Endothelial cell (in vitro differentiated cells): ENCODE data around the gene GDF7. TPM values are rescaled to one million over a fixed set of nuclear protein-coding genes. Genes with fewer than 3 reads are reported as not detected.

Source experiments
- DNase-seq: peaks from one replicate; pipeline ENCODE4 v3.0.0; 2021; ENCODE audit warnings: low spot score
- H3K27ac Mint-ChIP-seq: one replicate; pipeline ENCODE4 v1.8.0; 2021; ENCODE audit warnings: mixed read lengths, inconsistent platforms; ENCODE audit not compliant: unreplicated experiment
- H3K27me3 Mint-ChIP-seq: one replicate; pipeline ENCODE4 v1.8.0; 2021; ENCODE audit warnings: mild to moderate bottlenecking, moderate library complexity, mixed read lengths, inconsistent platforms; ENCODE audit not compliant: unreplicated experiment
- H3K36me3 Mint-ChIP-seq: one replicate; pipeline ENCODE4 v1.8.0; 2021; ENCODE audit warnings: mild to moderate bottlenecking, low read depth, mixed read lengths, inconsistent platforms; ENCODE audit not compliant: unreplicated experiment
- H3K4me1 Mint-ChIP-seq: one replicate; pipeline ENCODE4 v1.8.0; 2021; ENCODE audit warnings: mild to moderate bottlenecking, mixed read lengths, inconsistent platforms; ENCODE audit not compliant: unreplicated experiment
- H3K4me3 Mint-ChIP-seq: one replicate; pipeline ENCODE4 v1.8.0; 2021; ENCODE audit warnings: mild to moderate bottlenecking, mixed read lengths, inconsistent platforms; ENCODE audit not compliant: unreplicated experiment
- H3K9me3 Mint-ChIP-seq: one replicate; pipeline ENCODE4 v1.8.0; 2021; ENCODE audit warnings: mixed read lengths, inconsistent platforms; ENCODE audit not compliant: unreplicated experiment
- total RNA-seq: library from RNA; stranded (reverse); fragmentation: NEBNext Ultra II Directional; extraction: Animal tissue kit (Norgen Biotek cat#: 25700); gene quantifications from one replicate; pipeline ENCODE4 v1.2.1, GENCODE V29; 2021; ENCODE audit not compliant: unreplicated experiment
- TF ChIP-seq, protein P1 (sequence below): fragments of 200-600 bp; sonication (generic); IDR thresholded peaks from one replicate; pipeline ENCODE4 v1.5.0; 2021; ENCODE audit warnings: antibody characterized with exemption; ENCODE audit not compliant: unreplicated experiment

GDF7 gene
- total RNA-seq, 1 donor from 2014 or later: 11.2 TPM

DNA sequence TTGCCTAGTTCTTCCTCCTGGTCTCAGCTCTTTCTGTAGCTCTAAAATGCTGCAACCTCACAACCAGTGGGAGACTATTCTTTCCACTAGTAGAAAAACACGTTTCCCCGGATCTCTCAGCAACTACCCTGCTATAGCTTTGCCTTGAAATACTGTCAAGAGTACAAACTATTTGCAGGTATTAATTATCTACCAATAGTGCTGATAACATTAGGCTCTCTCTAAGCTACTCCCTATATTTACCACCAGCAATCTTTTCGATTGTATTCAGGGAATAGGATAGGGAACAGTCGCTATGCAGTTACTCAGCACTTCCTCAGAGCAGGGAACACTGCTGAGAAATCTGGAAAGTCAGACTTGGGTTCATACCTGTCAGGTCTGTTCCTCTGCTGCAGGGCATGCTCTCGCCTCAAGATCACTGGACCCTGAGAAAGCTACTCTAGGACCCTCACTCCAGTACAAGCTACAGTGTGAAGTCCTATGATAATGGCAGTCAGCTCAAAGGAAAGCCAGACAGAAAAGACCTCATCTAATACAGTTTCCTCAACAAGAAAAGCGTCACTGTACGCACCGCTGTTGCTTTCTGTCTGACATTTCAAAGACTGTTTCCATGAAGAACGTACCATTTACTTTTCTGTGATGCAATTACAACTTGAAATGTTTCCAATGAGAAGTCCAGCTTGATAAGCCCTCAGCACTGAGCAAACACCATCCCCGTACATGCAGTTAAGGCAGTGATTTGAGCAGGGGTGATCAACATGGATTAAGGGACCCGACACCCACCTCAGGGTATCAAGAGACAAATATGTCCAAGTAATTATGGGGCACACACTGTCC is 22.7 kb downstream of the GDF7 start:
- Mint-ChIP-seq H3K4me3 (no peak overlapping the region), H3K36me3 (peaks cover 22% of the 10 kb centered on the region), H3K4me1 (peaks cover 18% of the 10 kb centered on the region), H3K27me3 (peaks cover 2% of the 10 kb centered on the region), H3K9me3 (no peaks in the 10 kb centered on the region), H3K27ac (no peak overlapping the region)
- TF ChIP-seq, protein P1, sequence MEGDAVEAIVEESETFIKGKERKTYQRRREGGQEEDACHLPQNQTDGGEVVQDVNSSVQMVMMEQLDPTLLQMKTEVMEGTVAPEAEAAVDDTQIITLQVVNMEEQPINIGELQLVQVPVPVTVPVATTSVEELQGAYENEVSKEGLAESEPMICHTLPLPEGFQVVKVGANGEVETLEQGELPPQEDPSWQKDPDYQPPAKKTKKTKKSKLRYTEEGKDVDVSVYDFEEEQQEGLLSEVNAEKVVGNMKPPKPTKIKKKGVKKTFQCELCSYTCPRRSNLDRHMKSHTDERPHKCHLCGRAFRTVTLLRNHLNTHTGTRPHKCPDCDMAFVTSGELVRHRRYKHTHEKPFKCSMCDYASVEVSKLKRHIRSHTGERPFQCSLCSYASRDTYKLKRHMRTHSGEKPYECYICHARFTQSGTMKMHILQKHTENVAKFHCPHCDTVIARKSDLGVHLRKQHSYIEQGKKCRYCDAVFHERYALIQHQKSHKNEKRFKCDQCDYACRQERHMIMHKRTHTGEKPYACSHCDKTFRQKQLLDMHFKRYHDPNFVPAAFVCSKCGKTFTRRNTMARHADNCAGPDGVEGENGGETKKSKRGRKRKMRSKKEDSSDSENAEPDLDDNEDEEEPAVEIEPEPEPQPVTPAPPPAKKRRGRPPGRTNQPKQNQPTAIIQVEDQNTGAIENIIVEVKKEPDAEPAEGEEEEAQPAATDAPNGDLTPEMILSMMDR: no peak
- DNase-seq: no peak

DNA sequence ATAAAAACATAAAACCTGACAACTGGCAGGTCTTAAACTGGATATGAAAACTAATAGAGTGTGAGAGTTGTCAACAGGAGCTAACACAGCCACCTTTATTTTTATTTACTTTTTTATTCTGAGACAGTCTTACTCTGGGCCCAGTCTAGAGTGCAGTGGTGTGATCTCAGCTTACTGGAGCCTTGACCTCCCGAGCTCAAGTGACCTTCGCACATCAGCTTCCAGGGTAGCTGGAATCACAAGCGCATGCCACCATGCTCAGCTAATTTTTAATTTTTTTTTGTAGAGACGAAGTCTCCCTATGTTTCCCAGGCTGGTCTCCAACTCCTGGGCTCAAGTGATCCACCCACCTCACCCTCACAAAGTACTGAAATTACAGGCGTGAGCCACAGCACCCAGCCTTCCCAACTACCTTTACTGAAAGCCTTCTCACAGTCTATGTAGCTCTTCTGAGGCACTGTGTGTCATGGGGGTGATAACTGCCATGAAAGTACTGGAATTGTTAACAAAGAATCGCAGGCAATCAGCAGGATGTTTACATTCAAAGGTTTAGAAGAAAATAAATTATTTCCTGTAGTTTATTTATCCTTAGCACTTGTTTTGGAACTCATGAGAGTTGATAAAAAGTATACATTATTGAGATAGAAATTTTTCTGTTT is 24.3 kb downstream of the GDF7 start:
- H3K27ac Mint-ChIP-seq: peak overlapping the region; percentile 57

DNA sequence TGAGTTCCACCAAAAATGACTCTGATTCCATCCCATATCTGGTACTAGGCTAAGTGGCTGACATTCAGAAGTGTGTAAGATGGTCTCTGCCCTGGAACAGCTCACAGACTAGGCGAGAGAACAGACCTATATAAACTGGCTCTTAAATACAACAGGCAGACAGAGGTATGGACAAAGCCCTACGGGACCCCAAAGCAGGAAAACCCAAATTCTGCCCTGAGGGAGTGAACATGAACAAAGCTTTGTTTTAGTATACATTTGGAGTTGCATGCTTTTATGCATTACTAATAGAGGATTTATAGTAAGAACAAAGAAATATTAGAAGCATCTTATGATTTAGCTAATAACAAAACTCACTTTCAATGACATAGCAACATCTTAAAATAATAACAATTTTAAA is 25.1 kb downstream of the GDF7 start:
- Mint-ChIP-seq H3K4me3 (no peak overlapping the region), H3K27ac (no peak overlapping the region), H3K36me3 (peaks cover 17% of the 10 kb centered on the region), H3K4me1 (peaks cover 18% of the 10 kb centered on the region), H3K27me3 (peaks cover 2% of the 10 kb centered on the region), H3K9me3 (no peaks in the 10 kb centered on the region)
- TF ChIP-seq, protein P1: no peak
- no peak for DNase-seq

More for the DNA sequence above, 24.3 kb downstream of the GDF7 start:
- H3K4me1 Mint-ChIP-seq: peaks cover 18% of the 10 kb centered on the region
- H3K4me3 Mint-ChIP-seq: no peak overlapping the region
- peaks cover 20% of the 10 kb centered on the region for H3K36me3 Mint-ChIP-seq
- no peak for DNase-seq
- H3K27me3 Mint-ChIP-seq: peaks cover 2% of the 10 kb centered on the region
- H3K9me3 Mint-ChIP-seq: no peaks in the 10 kb centered on the region
- TF ChIP-seq, protein P1: no peak

DNA sequence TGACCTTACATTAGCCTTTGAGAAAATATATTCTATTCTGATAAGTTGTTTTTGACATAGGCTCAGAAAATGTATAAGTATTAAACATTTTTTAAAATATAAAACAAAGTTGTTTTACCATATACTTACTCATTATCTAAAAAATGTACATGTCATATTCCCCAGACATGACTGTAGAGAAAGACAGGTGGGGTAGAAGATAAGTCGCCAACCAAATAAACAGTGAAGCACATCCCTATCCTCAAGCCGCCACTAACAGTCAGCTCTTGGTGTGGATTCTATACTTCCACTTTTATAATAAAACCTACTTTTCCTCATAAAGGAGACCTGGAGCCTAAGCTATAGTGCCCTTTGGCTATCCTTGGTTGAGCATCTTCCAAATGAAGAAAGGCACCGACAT is 26.4 kb downstream of the GDF7 start:
- peaks cover 2% of the 10 kb centered on the region for H3K27me3 Mint-ChIP-seq

More for the DNA sequence above, 26.4 kb downstream of the GDF7 start:
- H3K27ac Mint-ChIP-seq: no peak overlapping the region
- H3K4me1 Mint-ChIP-seq: peaks cover 18% of the 10 kb centered on the region
- no peak overlapping the region for H3K4me3 Mint-ChIP-seq
- TF ChIP-seq, protein P1: no peak
- H3K36me3 Mint-ChIP-seq: peaks cover 11% of the 10 kb centered on the region
- H3K9me3 Mint-ChIP-seq: no peaks in the 10 kb centered on the region
- no peak for DNase-seq
